IMR-90 (cell line): ENCODE data around the gene PLA2G4B. TPM values are rescaled to one million over a fixed set of nuclear protein-coding genes. Genes with fewer than 3 reads are reported as not detected.
A peak's percentile ranks its signal among the peaks of the same experiment; 100 is the strongest.

Experiments
- ATAC-seq: fragments of 200-7000 bp; cut with Tn5 transposase; 2 replicates; pipeline ENCODE4 v1.9.1; 2020; ENCODE audit warnings: low read depth, mild to moderate bottlenecking, moderate library complexity
- BruUV-seq: library from RNA; stranded (reverse); fragments of 400-500 nt; replicated peaks from 2 replicates; lab custom pipeline; 2021; lab: Mats Ljungman, UMichigan
- CTCF ChIA-PET: fragments of 300-600 bp; formaldehyde crosslinking; extraction: SDS; loops from one replicate; lab custom pipeline; 2021; ENCODE audit warnings: antibody characterized with exemption; lab: Yijun Ruan, JAX
- POLR2A ChIA-PET: fragments of 300-600 bp; sonication (Branson Sonifier 250); formaldehyde crosslinking; loops from one replicate; lab custom pipeline; 2022; ENCODE audit warnings: antibody characterized with exemption; ENCODE audit not compliant: unreplicated experiment; lab: Charles Lee
- DNase-seq: peaks from one replicate; pipeline ENCODE4 v3.0.0; 2013
- H2AFZ ChIP-seq: replicated peaks from 2 replicates; pipeline ENCODE3; 2013; ENCODE audit warnings: low read length, mild to moderate bottlenecking; ENCODE audit not compliant: poor library complexity
- H2AK5ac ChIP-seq: 2 replicates; pipeline ENCODE4 v1.6.1; 2013; ENCODE audit warnings: low read depth, low read length, inconsistent platforms
- H2AK9ac ChIP-seq: replicated peaks from 2 replicates; pipeline ENCODE3; 2013; ENCODE audit warnings: mild to moderate bottlenecking, low read depth, low read length, moderate library complexity; ENCODE audit not compliant: poor library complexity
- H2BK120ac ChIP-seq: 2 replicates; pipeline ENCODE4 v1.6.1; 2013; ENCODE audit warnings: low read depth, low read length, inconsistent platforms
- H2BK15ac ChIP-seq: 3 replicates; pipeline ENCODE4 v1.6.1; 2013; ENCODE audit warnings: low read depth, low read length, inconsistent platforms
- H2BK20ac ChIP-seq: 2 replicates; pipeline ENCODE4 v1.6.1; 2013; ENCODE audit warnings: low read depth, mild to moderate bottlenecking, inconsistent platforms, low read length, moderate library complexity
- H2BK5ac ChIP-seq: 2 replicates; pipeline ENCODE4 v1.6.1; 2013; ENCODE audit warnings: mild to moderate bottlenecking, low read depth, low read length, inconsistent platforms; ENCODE audit not compliant: poor library complexity, severe bottlenecking
- H3K14ac ChIP-seq: replicated peaks from 2 replicates; pipeline ENCODE4 v1.6.1; 2013; ENCODE audit warnings: low read depth, low read length, inconsistent platforms
- H3K18ac ChIP-seq: 2 replicates; pipeline ENCODE4 v1.6.1; 2013; ENCODE audit warnings: low read depth, low read length, control low read depth
- H3K23ac ChIP-seq: 2 replicates; pipeline ENCODE4 v1.6.1; 2013; ENCODE audit warnings: low read depth, low read length, inconsistent platforms
- H3K27ac ChIP-seq: 2 replicates; pipeline ENCODE4 v1.5.1; 2013; ENCODE audit warnings: mild to moderate bottlenecking, control low read depth, low read length; ENCODE audit not compliant: insufficient read depth
- H3K27me3 ChIP-seq: 2 replicates; pipeline ENCODE4 v1.6.1; 2013; ENCODE audit warnings: low read length; ENCODE audit not compliant: control insufficient read depth, insufficient read depth
- H3K36me3 ChIP-seq: 2 replicates; pipeline ENCODE4 v1.6.1; 2013; ENCODE audit warnings: low read length, mixed read lengths; ENCODE audit not compliant: control insufficient read depth, insufficient read depth
- H3K4ac ChIP-seq: 2 replicates; pipeline ENCODE4 v1.6.1; 2013; ENCODE audit warnings: low read depth, low read length, inconsistent platforms
- H3K4me1 ChIP-seq: 2 replicates; pipeline ENCODE4 v1.6.1; 2013; ENCODE audit warnings: low read length, mixed read lengths; ENCODE audit not compliant: control insufficient read depth, insufficient read depth
- H3K4me2 ChIP-seq: 2 replicates; pipeline ENCODE4 v1.6.1; 2013; ENCODE audit warnings: low read depth, mild to moderate bottlenecking, control low read depth, low read length, moderate library complexity
- H3K4me3 ChIP-seq: 2 replicates; pipeline ENCODE4 v1.5.1; 2013; ENCODE audit warnings: low read depth, mild to moderate bottlenecking, control low read depth, low read length, moderate library complexity; ENCODE audit not compliant: insufficient read depth
- H3K56ac ChIP-seq: 2 replicates; pipeline ENCODE4 v1.6.1; 2013; ENCODE audit warnings: low read length, inconsistent platforms; ENCODE audit not compliant: insufficient read depth; ENCODE audit errors: extremely low read depth
- H3K79me1 ChIP-seq, 2 experiments: 2 replicates each; pipeline ENCODE4 v1.6.1; 2013; ENCODE audit warnings: low read length in 2 of 2, inconsistent platforms in 1 of 2, low read depth in 1 of 2
- H3K9ac ChIP-seq: 2 replicates; pipeline ENCODE4 v1.6.1; 2013; ENCODE audit warnings: low read depth, low read length, control low read depth
- H3K9me1 ChIP-seq: 2 replicates; pipeline ENCODE4 v1.6.1; 2013; ENCODE audit warnings: low read length, inconsistent platforms; ENCODE audit not compliant: insufficient read depth
- H3K9me3 ChIP-seq: 2 replicates; pipeline ENCODE4 v1.6.1; 2013; ENCODE audit warnings: low read length; ENCODE audit not compliant: control insufficient read depth, insufficient read depth
- H4K20me1 ChIP-seq: 2 replicates; pipeline ENCODE4 v1.6.1; 2013; ENCODE audit warnings: low read length, inconsistent platforms; ENCODE audit not compliant: insufficient read depth
- H4K5ac ChIP-seq: 2 replicates; pipeline ENCODE4 v1.6.1; 2013; ENCODE audit warnings: mild to moderate bottlenecking, low read depth, low read length, control low read depth
- H4K8ac ChIP-seq, 2 experiments: 2 replicates each; pipeline ENCODE4 v1.6.1; 2013; ENCODE audit warnings: low read depth in 2 of 2, low read length in 2 of 2, control low read depth in 1 of 2, inconsistent platforms in 1 of 2
- H4K91ac ChIP-seq: 2 replicates; pipeline ENCODE4 v1.6.1; 2013; ENCODE audit warnings: low read depth, low read length, inconsistent platforms; ENCODE audit not compliant: insufficient read depth
- BHLHE40 ChIP-seq: fragments of 150-350 bp; IDR thresholded peaks from 2 replicates; pipeline ENCODE4 v1.6.1; 2016; ENCODE audit warnings: mild to moderate bottlenecking, low read depth, low read length
- CEBPB ChIP-seq: IDR thresholded peaks from 2 replicates; pipeline ENCODE4 v1.6.1; 2012; ENCODE audit warnings: low read depth, low read length, improper control_type of control experiment
- CHD1 ChIP-seq: IDR thresholded peaks from 2 replicates; pipeline ENCODE4 v1.6.1; 2012; ENCODE audit warnings: low read depth, low read length, improper control_type of control experiment
- FOS ChIP-seq: fragments of 150-350 bp; IDR thresholded peaks from 2 replicates; pipeline ENCODE4 v1.6.1; 2016; ENCODE audit warnings: low read depth, low read length
- MAFK ChIP-seq: IDR thresholded peaks from 2 replicates; pipeline ENCODE4 v1.6.1; 2012; ENCODE audit warnings: low read depth, low read length, improper control_type of control experiment
- MAZ ChIP-seq: IDR thresholded peaks from 2 replicates; pipeline ENCODE4 v1.6.1; 2012; ENCODE audit warnings: low read depth, mild to moderate bottlenecking, low read length, improper control_type of control experiment, moderate library complexity, borderline replicate concordance
- MXI1 ChIP-seq: IDR thresholded peaks from 2 replicates; pipeline ENCODE4 v1.6.1; 2012; ENCODE audit warnings: low read depth, mild to moderate bottlenecking, low read length, moderate library complexity, borderline replicate concordance
- NFE2L2 ChIP-seq: fragments of 150-350 bp; IDR thresholded peaks from 2 replicates; pipeline ENCODE4 v1.6.1; 2016; ENCODE audit warnings: low read depth, mild to moderate bottlenecking, low read length
- POLR2A ChIP-seq: IDR thresholded peaks from 2 replicates; pipeline ENCODE4 v1.6.1; 2012; ENCODE audit warnings: mild to moderate bottlenecking, low read depth, low read length
- RAD21 ChIP-seq: IDR thresholded peaks from 2 replicates; pipeline ENCODE4 v1.6.1; 2012; ENCODE audit warnings: low read length, improper control_type of control experiment
- RCOR1 ChIP-seq: IDR thresholded peaks from 2 replicates; pipeline ENCODE4 v1.6.1; 2012; ENCODE audit warnings: mild to moderate bottlenecking, low read length, improper control_type of control experiment; ENCODE audit not compliant: insufficient replicate concordance
- RFX5 ChIP-seq: IDR thresholded peaks from 2 replicates; pipeline ENCODE4 v1.8.0; 2012; ENCODE audit warnings: low read depth, mild to moderate bottlenecking, low read length, moderate library complexity
- SMC3 ChIP-seq: fragments of 150-350 bp; IDR thresholded peaks from 2 replicates; pipeline ENCODE4 v1.6.1; 2016; ENCODE audit warnings: low read depth, mild to moderate bottlenecking, antibody characterized with exemption, low read length, moderate library complexity
- USF2 ChIP-seq: fragments of 150-350 bp; IDR thresholded peaks from 2 replicates; pipeline ENCODE4 v1.6.1; 2017; ENCODE audit warnings: mild to moderate bottlenecking, antibody characterized with exemption, low read length, low read depth
- WGBS, 2 experiments: methylation state at CpG; one replicate each; pipeline versions ENCODE4 v1.1.5 to v1.1.7; 2013; ENCODE audit warnings: missing lambda C conversion rate in 2 of 2; ENCODE audit not compliant: insufficient read length in 1 of 2; ENCODE audit errors: extremely low coverage in 2 of 2; 5-methylcytosine and 5-hydroxymethylcytosine counted together
- dilution Hi-C: fragments of 300-500 bp; cut with HindIII; formaldehyde crosslinking; loops from one replicate; pipeline ENCODE4 v1.14.3; 2018; ENCODE audit warnings: low sequenced_read_pairs; ENCODE audit not compliant: unreplicated experiment
- in situ Hi-C: fragments of 300-500 bp; cut with MboI; formaldehyde crosslinking; loops from 3 replicates; pipeline ENCODE4 v1.14.3; 2019; ENCODE audit warnings: low sequenced_read_pairs, inconsistent platforms, mixed read lengths
- intact Hi-C: fragments of 100-400 bp; cut with micrococcal nuclease; formaldehyde crosslinking; loops from 2 replicates; pipeline ENCODE4 v1.10.0; 2022
- polyA plus RNA-seq, 3 experiments: library from polyadenylated mRNA; depleted of rRNA; stranded (reverse); fragments of >200 nt; gene quantifications; 2 replicates each; pipeline ENCODE4 v1.2.3, GENCODE V29; 2012; ENCODE audit warnings: low replicate concordance in 1 of 3
- total RNA-seq: library from RNA; depleted of rRNA; stranded (reverse); fragments of >200 nt; gene quantifications from 2 replicates; pipeline ENCODE4 v1.2.3, GENCODE V29; 2012
- TF ChIP-seq, protein P1 (sequence below): conservative IDR thresholded peaks from 2 replicates; pipeline ENCODE4 v1.5.1; 2012; ENCODE audit warnings: mild to moderate bottlenecking, low read depth, low read length, improper control_type of control experiment
- TF ChIP-seq, protein P2 (sequence below): fragments of 150-350 bp; IDR thresholded peaks from 2 replicates; pipeline ENCODE4 v1.6.1; 2016; ENCODE audit warnings: low read depth, mild to moderate bottlenecking, low read length, moderate library complexity, borderline replicate concordance

Gene PLA2G4B
- total and polyA plus RNA-seq, 2 of the 4 experiments (the other 2 are of a cell fraction): 0.18 to 3.1 TPM

DNA sequence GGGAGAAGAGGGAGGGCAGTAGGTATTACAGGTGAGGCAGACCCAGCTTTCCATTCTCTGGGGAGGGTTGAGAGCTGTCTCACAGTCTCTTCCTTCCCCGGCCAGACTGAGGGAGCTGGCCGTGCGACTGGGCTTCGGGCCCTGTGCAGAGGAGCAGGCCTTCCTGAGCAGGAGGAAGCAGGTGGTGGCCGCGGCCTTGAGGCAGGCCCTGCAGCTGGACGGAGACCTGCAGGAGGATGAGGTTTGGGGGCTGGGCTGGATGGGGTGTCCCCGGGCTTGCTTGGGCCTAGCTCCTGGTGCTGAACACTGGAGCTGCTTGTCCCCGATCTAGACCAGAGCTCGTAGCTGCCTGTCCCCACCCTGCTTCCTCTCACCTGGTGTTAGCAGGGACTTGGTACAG lies 4.9 kb downstream of the PLA2G4B start:
- WGBS, 2 experiments: 100% methylated on average over 1 of the region's 10 CpGs; no CpG with 5 or more reads in 1 of the 2 experiments
- H3K4ac ChIP-seq: no peak overlapping the region
- no peaks in the 10 kb centered on the region; the same call in 1 of the 2 replicates for H3K4me1 ChIP-seq
- H4K5ac ChIP-seq: no peak overlapping the region
- H3K9me3 ChIP-seq: no peaks in the 10 kb centered on the region
- intact Hi-C loops: no loop called here
- no peaks in the 10 kb centered on the region for H3K27me3 ChIP-seq
- no peak overlapping the region for H3K9ac ChIP-seq
- in situ Hi-C loops: no loop called here
- dilution Hi-C loops: no loop called here
- no peaks in the 10 kb centered on the region for H3K79me1 ChIP-seq
- H2BK5ac ChIP-seq: no peak overlapping the region
- TF ChIP-seq MXI1: no peak
- TF ChIP-seq BHLHE40: no peak
- TF ChIP-seq, protein P1, sequence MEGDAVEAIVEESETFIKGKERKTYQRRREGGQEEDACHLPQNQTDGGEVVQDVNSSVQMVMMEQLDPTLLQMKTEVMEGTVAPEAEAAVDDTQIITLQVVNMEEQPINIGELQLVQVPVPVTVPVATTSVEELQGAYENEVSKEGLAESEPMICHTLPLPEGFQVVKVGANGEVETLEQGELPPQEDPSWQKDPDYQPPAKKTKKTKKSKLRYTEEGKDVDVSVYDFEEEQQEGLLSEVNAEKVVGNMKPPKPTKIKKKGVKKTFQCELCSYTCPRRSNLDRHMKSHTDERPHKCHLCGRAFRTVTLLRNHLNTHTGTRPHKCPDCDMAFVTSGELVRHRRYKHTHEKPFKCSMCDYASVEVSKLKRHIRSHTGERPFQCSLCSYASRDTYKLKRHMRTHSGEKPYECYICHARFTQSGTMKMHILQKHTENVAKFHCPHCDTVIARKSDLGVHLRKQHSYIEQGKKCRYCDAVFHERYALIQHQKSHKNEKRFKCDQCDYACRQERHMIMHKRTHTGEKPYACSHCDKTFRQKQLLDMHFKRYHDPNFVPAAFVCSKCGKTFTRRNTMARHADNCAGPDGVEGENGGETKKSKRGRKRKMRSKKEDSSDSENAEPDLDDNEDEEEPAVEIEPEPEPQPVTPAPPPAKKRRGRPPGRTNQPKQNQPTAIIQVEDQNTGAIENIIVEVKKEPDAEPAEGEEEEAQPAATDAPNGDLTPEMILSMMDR: no peak
- no peak for TF ChIP-seq FOS
- no peak for TF ChIP-seq CHD1
- TF ChIP-seq NFE2L2: no peak
- TF ChIP-seq CEBPB: no peak
- no peak for TF ChIP-seq SMC3
- TF ChIP-seq USF2: no peak
- TF ChIP-seq RCOR1: no peak
- TF ChIP-seq MAZ: no peak
- no peak for TF ChIP-seq RFX5
- TF ChIP-seq, protein P2, sequence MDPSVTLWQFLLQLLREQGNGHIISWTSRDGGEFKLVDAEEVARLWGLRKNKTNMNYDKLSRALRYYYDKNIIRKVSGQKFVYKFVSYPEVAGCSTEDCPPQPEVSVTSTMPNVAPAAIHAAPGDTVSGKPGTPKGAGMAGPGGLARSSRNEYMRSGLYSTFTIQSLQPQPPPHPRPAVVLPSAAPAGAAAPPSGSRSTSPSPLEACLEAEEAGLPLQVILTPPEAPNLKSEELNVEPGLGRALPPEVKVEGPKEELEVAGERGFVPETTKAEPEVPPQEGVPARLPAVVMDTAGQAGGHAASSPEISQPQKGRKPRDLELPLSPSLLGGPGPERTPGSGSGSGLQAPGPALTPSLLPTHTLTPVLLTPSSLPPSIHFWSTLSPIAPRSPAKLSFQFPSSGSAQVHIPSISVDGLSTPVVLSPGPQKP: no peak
- TF ChIP-seq POLR2A: no peak
- no peak for TF ChIP-seq RAD21
- no peak for TF ChIP-seq MAFK
- H2BK20ac ChIP-seq: no peak overlapping the region
- ChIA-PET POLR2A (no interaction called here), CTCF (no interaction called here)
- peak overlapping the region; percentile 32 for H2AFZ ChIP-seq
- no peak overlapping the region for H4K8ac ChIP-seq
- H3K23ac ChIP-seq: no peak overlapping the region
- no peak overlapping the region for H3K27ac ChIP-seq
- no peak overlapping the region for H4K91ac ChIP-seq
- no peak overlapping the region for H3K56ac ChIP-seq
- ATAC-seq (no peak), DNase-seq (no peak)
- no peak overlapping the region for H3K4me2 ChIP-seq
- no peak overlapping the region for H3K14ac ChIP-seq
- H4K20me1 ChIP-seq: 0 out of 2 replicates have a peak, but pooled peaks cover 9% of the 10 kb centered on the region
- no peaks in the 10 kb centered on the region for H3K9me1 ChIP-seq
- no peak overlapping the region for H3K18ac ChIP-seq
- H2BK120ac ChIP-seq: no peak overlapping the region
- H3K4me3 ChIP-seq: no peak overlapping the region
- H2AK9ac ChIP-seq: peak overlapping the region; percentile 39
- no peak overlapping the region for H2BK15ac ChIP-seq
- H2AK5ac ChIP-seq: no peak overlapping the region
- H3K36me3 ChIP-seq: peaks cover 20% of the 10 kb centered on the region
- no TSS peak for BruUV-seq
